Common myeloid progenitor, CD34-positive (primary cell): ENCODE measurements around the gene IGFBP7.

Experiments
- CTCF ChIA-PET: fragments of 350-600 bp; sonication (Branson Sonifier 250); formaldehyde crosslinking; loops from one replicate; lab custom pipeline; 2021; ENCODE audit warnings: antibody characterized with exemption; lab: Charles Lee
- POLR2A ChIA-PET: fragments of 350-600 bp; sonication (Branson Sonifier 250); formaldehyde crosslinking; loops from one replicate; lab custom pipeline; 2021; ENCODE audit warnings: antibody characterized with exemption; lab: Charles Lee
- DNase-seq, 3 donors: peaks; one replicate each; pipeline versions ENCODE4 v3.0.0 to v3.0.0-alpha.2; 2013
- H3K27ac ChIP-seq, 2 experiments: 1 replicate in 1 of 2; 2 replicates in 1 of 2; pipeline ENCODE4 v1.7.0; 2013; ENCODE audit warnings: inconsistent platforms in 2 of 2, low read length in 2 of 2, mild to moderate bottlenecking in 2 of 2, low read depth in 1 of 2, moderate library complexity in 1 of 2; ENCODE audit not compliant: severe bottlenecking in 2 of 2, insufficient read depth in 1 of 2, poor library complexity in 1 of 2
- H3K27me3 ChIP-seq, 5 experiments: replicated peaks in 2 of 5; 1 replicate in 3 of 5; 2 replicates in 2 of 5; pipeline versions ENCODE4 v1.6.1 to v1.7.0; 2013; ENCODE audit warnings: low read length in 4 of 5, mild to moderate bottlenecking in 2 of 5, moderate library complexity in 2 of 5, inconsistent platforms in 1 of 5; ENCODE audit not compliant: insufficient read depth in 5 of 5, control insufficient read depth in 4 of 5
- H3K36me3 ChIP-seq, 4 experiments: 1 replicate in 2 of 4; 2 replicates in 2 of 4; pipeline versions ENCODE4 v1.6.1 to v1.7.0; 2013; ENCODE audit warnings: low read length in 3 of 4, control low read depth in 1 of 4, mild to moderate bottlenecking in 1 of 4; ENCODE audit not compliant: control insufficient read depth in 4 of 4, insufficient read depth in 4 of 4
- H3K4me1 ChIP-seq, 4 experiments: 1 replicate in 3 of 4; 2 replicates in 1 of 4; pipeline versions ENCODE4 v1.6.1 to v1.7.1; 2013; ENCODE audit warnings: low read length in 3 of 4, mild to moderate bottlenecking in 3 of 4, control low read depth in 1 of 4, inconsistent platforms in 1 of 4, moderate library complexity in 1 of 4; ENCODE audit not compliant: control insufficient read depth in 4 of 4, insufficient read depth in 4 of 4; ENCODE audit errors: control extremely low read depth in 1 of 4
- H3K4me3 ChIP-seq, 7 experiments: 1 replicate in 4 of 7; 2 replicates in 3 of 7; pipeline versions ENCODE4 v1.5.1 to v1.7.0; 2013; ENCODE audit warnings: mild to moderate bottlenecking in 7 of 7, low read length in 6 of 7, moderate library complexity in 6 of 7, inconsistent platforms in 2 of 7, low read depth in 2 of 7, control low read depth in 1 of 7; ENCODE audit not compliant: insufficient read depth in 4 of 7, control insufficient read depth in 1 of 7; ENCODE audit errors: extremely low read depth in 1 of 7
- H3K9me3 ChIP-seq, 5 experiments: 1 replicate in 4 of 5; 2 replicates in 1 of 5; pipeline versions ENCODE4 v1.6.1 to v1.7.1; 2013; ENCODE audit warnings: low read length in 4 of 5, mild to moderate bottlenecking in 2 of 5, inconsistent platforms in 1 of 5, low read depth in 1 of 5, moderate library complexity in 1 of 5; ENCODE audit not compliant: control insufficient read depth in 4 of 5, insufficient read depth in 2 of 5; ENCODE audit errors: control extremely low read depth in 1 of 5
- WGBS: methylation state at CpG from one replicate; pipeline ENCODE4 v1.1.5; 2013; ENCODE audit not compliant: insufficient coverage; 5-methylcytosine and 5-hydroxymethylcytosine counted together

IGFBP7 gene

DNA sequence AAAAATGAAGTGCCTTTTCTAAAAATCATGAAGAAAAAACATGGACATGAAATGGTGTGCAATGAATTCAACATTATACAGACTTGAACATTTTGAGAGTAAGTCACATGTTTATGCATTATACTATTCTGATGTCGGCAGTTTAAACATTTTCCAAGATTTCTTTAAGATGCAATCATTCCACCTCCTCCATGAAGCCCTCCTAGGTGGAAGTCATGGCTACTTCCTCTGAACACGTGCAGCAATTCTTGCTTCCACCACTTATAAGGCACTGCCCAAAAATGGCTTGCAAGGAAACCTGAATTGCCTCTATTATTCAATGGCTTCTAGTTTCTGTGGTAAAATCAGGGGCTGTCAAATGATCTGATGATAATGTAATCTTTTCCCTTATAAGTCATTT, 25.8 kb downstream of the IGFBP7 start:
- H3K9me3 ChIP-seq = no peaks in the 10 kb centered on the region
- DNase-seq = no peak
- H3K4me1 ChIP-seq = peaks cover 4 to 16% (median 11%) of the 10 kb centered on the region in 4 experiments
- peaks cover 3 to 9% (median 6%) of the 10 kb centered on the region in 4 experiments for H3K36me3 ChIP-seq
- no peak overlapping the region for H3K27ac ChIP-seq
- no peak overlapping the region for H3K4me3 ChIP-seq
- 94% methylated on average over 2 of the region's 2 CpGs for WGBS
- ChIA-PET CTCF (no interaction called here), POLR2A (no interaction called here)
- no peaks in the 10 kb centered on the region for H3K27me3 ChIP-seq

DNA sequence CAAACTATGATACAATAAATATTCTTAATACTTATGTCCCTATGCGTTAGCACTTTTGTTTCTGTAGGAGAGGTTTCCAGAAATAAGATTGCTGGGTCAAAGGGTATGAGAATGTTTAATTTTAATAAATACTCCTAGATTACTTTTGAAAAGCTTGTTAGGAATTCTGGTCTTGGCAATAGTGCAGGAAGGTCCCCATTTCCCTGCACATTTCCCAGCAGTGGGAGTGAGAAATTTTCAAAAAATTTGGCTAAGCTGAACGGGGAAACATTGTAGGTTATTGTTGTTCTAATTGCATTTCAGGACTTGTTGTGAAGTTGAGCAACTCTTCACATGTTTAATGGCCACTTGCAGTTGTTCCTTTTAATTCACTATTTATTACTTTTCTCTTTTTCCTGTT, 27.1 kb downstream of the IGFBP7 start:
- Histone ChIP-seq H3K4me3 (no peak overlapping the region), H3K9me3 (no peaks in the 10 kb centered on the region), H3K27me3 (no peaks in the 10 kb centered on the region), H3K36me3 (peaks cover 3 to 9% (median 5%) of the 10 kb centered on the region in 4 experiments), H3K27ac (no peak overlapping the region), H3K4me1 (peaks cover 4 to 22% (median 11%) of the 10 kb centered on the region in 4 experiments)
- DNase-seq = no peak
- ChIA-PET CTCF (interaction anchor here (1.1 to 3.7 kb wide), 3 partner anchors 12 to 46 kb away, joined by 4 to 15 read pairs (median 5); no protein-coding TSS in a partner anchor), POLR2A (no interaction called here)
- WGBS = no CpG with 5 or more reads among the region's 2 CpGs

DNA sequence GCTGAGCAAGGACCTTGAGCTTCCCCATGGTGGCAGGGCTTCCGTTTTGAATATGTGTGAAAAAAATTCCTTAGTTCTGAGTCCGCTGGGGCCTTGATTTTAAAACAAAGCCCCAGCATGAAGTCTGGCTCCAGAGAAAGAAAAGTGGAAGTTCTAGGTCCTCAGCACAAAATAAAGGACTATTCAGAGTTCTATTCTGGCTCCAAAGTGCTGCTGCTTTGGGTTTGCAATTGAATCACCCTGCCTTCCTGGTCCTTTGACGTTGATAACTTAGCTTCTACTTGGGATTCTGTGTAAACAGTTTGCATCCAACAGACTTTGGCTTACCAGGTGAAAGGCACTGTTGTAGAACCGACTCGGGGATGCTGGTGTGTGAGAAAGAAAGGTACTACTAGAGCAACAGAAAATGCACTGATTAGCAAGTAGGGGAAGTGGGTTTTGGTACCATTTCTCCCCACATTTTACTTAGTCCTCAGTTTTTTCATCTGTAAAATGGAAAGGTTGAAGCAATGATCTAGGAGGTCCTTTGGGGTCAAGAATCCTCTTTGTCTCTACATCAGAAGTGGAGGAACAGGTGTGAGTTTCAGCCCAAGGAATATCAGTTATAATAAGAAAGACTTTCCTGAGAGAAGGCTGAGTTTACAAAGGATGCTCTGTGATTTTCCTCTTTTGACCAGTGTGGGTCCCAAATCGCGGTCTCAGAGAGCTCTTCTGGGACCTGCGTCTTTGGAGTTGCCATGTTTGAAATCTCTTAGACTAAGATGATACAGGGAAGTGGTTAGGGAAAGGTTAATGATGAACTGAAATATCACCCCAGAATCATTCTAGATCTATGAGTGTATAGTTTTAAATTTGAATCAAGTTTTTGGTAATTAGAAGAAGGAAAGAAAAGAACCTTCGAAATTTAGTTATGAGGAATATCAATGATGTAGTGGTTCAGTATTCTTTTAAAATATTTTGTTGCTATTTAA, 28.2 kb downstream of the IGFBP7 start:
- Histone ChIP-seq H3K4me3 (no peak overlapping the region), H3K4me1 (peaks cover 4 to 22% (median 11%) of the 10 kb centered on the region in 4 experiments), H3K27me3 (no peaks in the 10 kb centered on the region), H3K27ac (no peak overlapping the region), H3K36me3 (peaks cover 5 to 7% (median 7%) of the 10 kb centered on the region in 4 experiments), H3K9me3 (no peaks in the 10 kb centered on the region)
- WGBS = 87% methylated on average over 3 of the region's 9 CpGs
- no peak for DNase-seq
- ChIA-PET POLR2A (interaction anchor here (1.0 to 1.6 kb wide), 2 partner anchors 8 to 28 kb away, joined by 3 to 8 read pairs; partner anchors contain the start of gene IGFBP7), CTCF (interaction anchor here (0.9 to 3.7 kb wide), 6 partner anchors 7 to 44 kb away, joined by 3 to 15 read pairs (median 4); no protein-coding TSS in a partner anchor)

DNA sequence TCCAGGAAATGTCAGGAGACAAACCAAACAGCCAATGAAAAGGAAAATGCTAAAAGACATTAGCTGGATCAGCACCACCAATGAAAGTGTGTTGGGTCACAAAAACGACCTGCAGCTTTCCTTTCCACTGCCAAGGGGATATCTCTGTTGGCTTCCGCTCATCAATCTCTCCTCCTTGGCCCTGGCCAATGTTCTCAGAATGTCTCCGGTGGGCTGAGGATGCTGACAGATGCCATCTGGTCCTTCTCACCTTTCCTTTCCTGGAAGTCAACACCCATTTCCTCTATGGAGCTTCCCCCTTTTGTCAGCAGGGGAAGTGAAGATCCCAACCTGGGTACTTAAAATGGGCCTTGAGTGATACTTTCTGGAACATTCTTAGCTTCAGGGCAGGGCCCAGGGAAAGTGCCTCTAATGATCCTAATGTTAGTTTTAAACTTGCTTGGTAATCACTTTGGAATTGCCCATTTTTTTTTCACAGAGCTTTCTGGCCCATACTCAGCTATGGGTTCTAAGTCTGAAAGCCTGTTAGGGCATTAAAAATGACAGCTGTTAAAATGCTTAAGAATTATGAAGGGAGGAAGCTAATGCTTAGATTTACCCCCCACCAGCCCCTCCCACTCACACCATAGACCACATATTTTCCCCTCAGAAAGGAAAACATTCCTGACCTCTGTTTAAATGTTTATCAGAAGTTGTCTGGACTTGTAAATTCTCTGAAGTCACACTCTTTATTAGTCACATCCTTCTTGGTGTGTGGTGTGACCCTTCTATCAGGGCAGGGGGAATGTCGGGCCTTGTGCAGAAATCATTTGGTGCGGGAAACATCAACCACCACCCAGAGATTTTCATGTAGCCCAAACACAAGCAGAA, 29.2 kb downstream of the IGFBP7 start:
- no peak overlapping the region for H3K27ac ChIP-seq
- peak; percentile 12 to 59 (median 58) for DNase-seq
- no peaks in the 10 kb centered on the region for H3K27me3 ChIP-seq
- H3K36me3 ChIP-seq = peaks cover 3 to 7% (median 6%) of the 10 kb centered on the region in 4 experiments
- H3K9me3 ChIP-seq = no peaks in the 10 kb centered on the region
- H3K4me1 ChIP-seq = peaks cover 4 to 22% (median 11%) of the 10 kb centered on the region in 4 experiments
- 80% methylated on average over 4 of the region's 5 CpGs for WGBS
- H3K4me3 ChIP-seq = no peak overlapping the region
- CTCF ChIA-PET = interaction anchor here (0.9 to 3.7 kb wide), 4 partner anchors 8 to 21 kb away, joined by 3 to 15 read pairs (median 4); no protein-coding TSS in a partner anchor
- POLR2A ChIA-PET = interaction anchor here (1.0 to 1.6 kb wide), 2 partner anchors 9 to 29 kb away, joined by 3 to 8 read pairs; partner anchors contain the start of gene IGFBP7

DNA sequence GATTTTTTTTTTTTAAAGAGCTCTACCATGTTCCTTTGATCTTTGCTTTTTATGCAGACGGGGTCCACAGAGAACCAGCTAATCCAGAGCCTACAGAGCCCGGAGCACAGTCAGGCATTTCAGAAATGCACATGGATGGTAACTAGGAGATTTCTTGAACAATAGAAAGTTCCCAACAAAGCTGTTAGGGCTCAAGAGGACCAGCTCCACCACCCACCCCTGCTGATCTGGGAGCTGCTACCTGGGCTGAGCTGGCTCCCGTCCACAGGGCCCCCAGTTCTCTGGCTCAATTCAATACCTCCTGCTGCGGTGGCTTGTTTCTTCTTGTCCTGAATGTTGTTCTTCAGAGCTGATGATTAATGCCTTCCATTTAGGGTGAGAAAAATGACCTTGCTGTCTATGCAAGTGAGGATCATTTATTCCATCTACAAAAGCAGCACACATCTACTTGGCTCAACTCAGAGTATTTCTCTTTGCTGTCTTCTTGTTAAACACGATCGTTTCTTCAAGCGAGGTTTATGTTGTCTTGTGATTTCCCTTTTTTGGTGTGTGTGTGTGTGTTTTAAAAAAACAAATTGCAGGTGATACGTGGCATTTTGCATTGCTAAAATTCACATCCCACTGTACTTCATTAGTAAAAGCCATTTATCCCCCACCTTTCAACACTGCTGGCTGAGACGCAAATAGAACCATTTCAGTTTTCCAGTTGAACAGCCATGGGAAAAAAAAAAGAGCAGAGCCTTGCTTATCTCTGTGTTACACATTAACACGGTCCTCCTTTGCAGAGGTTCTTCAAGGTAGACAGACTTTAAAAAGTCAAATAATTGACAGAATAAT, 31.3 kb downstream of the IGFBP7 start:
- ChIA-PET POLR2A (no interaction called here), CTCF (interaction anchor here (3.7 kb wide), 1 partner anchor 8 kb away, joined by 15 read pairs; no protein-coding TSS in a partner anchor)
- H3K27ac ChIP-seq = no peak overlapping the region

More for the DNA sequence above, 31.3 kb downstream of the IGFBP7 start:
- DNase-seq = peak in 1 of 3 donors; percentile 20
- Histone ChIP-seq H3K36me3 (peaks cover 2 to 9% (median 6%) of the 10 kb centered on the region in 4 experiments), H3K27me3 (no peaks in the 10 kb centered on the region), H3K4me1 (peaks cover 4 to 22% (median 11%) of the 10 kb centered on the region in 4 experiments), H3K4me3 (no peak overlapping the region), H3K9me3 (no peaks in the 10 kb centered on the region)
- WGBS = 58% methylated on average over 4 of the region's 10 CpGs
